Inferior parietal cortex (tissue), 1 donor: ENCODE measurements around the gene BRWD1.
"Not testable (repeated sequence)": the region's sequence is repeated elsewhere in the genome, so short reads cannot be mapped to it uniquely, and the experiment has no call there.

Experiments used
- DNase-seq: peaks from one replicate; pipeline ENCODE4 v3.0.0-alpha.2; 2016; ENCODE audit errors: extremely low spot score

Gene BRWD1

GRCh38 chr21:39282911-39283310, 30.5 kb downstream of the BRWD1 start:
- no peak for DNase-seq

- no peak for DNase-seq
Observed at GRCh38 chr21:39281853-39282252, 31.6 kb downstream of the BRWD1 start.

- no peak for DNase-seq
Observed at GRCh38 chr21:39281207-39281606, 32.2 kb downstream of the BRWD1 start.

- no peak for DNase-seq
Observed at GRCh38 chr21:39269620-39270019, 43.8 kb downstream of the BRWD1 start.

GRCh38 chr21:39265603-39266002, 47.8 kb downstream of the BRWD1 start:
- DNase-seq = no peak

DNA sequence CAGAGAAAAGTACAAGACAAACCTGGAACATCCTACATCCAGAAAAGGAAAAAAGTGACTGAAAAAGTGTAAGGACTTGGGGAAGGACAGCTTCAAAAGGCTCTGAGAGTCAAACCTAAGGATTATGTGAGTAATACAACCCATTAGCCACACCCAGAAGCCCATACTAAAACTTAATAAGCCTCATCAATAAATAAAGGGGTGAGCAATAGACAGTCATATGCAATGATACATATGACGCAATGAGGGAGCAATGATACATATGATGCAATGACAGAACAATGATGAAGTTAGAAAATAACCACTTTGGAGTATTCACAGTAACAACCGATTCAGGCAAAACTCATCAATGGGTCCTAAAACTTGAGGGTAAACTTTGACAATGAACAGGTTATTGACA, 50.1 kb downstream of the BRWD1 start:
- no peak for DNase-seq

GRCh38 chr21:39258207-39258606, 55.2 kb downstream of the BRWD1 start:
- DNase-seq = no peak

DNA sequence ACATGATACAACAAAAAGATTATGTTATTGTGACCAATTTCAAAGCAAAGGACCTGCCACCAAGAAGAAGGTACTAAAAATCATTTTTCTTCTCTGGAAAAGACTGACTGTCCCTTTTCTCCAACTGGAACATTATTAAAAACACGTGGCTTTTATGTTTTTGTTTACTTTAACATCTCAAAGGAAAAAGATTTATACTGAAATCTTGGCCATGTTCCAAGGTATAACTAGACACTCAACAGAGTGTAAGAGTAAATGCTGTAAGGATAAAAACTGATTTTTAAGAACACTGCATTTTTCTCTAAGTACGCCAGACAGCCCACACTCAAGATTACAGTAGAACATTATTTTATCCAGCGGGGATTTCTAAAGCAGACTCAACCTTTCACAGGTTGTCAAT, 62.1 kb downstream of the BRWD1 start:
- DNase-seq = no peak

DNA sequence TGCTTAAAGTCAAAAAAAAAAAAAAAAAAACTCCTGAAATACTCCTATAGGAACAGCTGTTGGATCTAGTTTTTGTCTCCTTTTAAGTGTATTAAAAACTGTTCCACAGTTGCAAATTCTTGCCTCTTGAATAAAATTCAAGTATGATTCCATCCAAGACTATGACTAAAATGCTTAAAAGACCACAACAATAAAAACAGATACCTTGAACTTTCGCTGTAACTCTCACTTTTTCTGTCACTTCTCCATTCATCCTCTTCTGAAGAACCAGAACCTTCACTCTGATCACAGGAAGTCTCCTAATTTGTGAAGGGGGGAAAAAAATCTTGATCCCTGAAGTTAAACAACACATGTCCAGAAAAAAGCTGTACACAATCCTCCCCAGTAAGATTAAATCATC, 75.2 kb downstream of the BRWD1 start:
- DNase-seq = no peak

DNA sequence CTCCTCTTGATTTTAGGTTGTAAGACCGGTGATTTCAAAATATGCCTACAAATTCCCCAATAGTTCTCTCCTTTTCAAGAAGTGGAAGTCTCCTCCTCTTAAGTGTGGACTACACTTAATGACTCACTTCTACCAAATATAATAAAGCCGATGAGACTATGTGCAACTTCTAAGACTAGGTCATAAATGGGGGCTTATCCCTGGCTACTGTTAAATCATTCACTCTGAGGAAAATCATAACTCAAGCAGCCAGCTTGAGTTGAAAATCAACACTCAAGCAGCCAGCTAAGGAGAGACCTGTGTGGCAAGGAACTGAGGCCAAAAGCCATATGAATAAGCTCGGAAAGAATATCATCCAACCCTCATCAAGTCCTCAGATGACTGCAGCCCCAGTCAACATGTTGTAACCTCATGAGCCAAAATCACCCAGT, 80.6 kb downstream of the BRWD1 start:
- no peak for DNase-seq

DNA sequence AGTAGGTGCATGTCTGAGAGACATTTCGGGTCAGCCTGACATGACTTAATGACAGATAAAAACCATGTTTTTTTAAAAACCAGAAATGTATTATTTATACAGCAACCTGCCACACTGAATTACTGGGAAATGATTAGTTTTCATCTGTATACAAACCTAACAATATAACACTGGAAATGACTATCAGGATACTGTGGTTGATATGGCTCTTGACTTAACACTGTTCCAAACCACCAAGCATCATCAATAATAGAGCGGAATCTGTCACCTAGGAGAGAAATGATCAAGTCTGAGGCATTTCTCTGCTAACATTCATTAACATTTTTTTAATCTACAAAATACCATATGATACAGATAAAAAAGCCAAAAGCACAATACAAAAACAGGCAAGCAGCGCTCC, 88.5 kb downstream of the BRWD1 start:
- DNase-seq = no peak

DNA sequence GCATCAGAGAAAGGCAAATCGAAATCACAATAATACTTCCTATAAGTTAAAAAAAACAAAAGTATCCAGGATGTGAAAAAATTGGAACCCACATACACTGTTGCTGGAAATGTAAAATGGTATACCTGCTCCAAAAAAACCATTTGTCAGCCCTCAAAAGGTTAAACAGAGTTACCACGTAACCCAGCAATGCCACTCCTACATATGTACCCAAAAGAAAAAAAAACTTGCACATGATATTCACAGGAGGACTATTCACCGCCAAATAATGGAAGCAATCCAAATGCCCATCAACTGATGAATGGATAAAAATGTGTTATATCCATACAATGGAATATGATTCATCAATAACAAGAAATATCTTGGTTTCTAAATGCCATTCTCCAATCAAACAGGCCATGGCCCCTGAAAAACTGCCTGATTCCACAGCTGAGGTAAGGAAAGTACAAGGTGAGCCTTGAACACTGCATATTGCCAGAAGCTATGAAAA, 91.4 kb downstream of the BRWD1 start:
- no peak for DNase-seq

GRCh38 chr21:39221282-39221996, 92.0 kb downstream of the BRWD1 start:
- DNase-seq = no peak

- not testable (repeated sequence) for DNase-seq
Observed at GRCh38 chr21:39220875-39221274, 92.6 kb downstream of the BRWD1 start.

GRCh38 chr21:39220150-39220549, 93.3 kb downstream of the BRWD1 start:
- no peak for DNase-seq

DNA sequence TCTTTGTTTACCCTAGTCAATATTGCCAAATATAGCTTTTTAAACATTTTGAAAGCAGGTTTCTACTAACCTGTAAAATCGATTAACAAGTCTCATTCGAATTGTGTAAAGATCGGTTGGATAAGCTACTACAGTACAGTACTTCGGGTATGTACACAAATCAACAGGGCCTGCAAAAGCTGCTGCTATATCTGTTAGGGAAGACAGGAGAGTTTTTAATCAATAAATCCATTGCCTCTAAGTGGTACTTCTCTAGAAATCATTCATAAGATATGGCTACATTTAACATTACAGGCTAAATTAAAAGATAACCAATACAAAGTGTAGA, 95.4 kb downstream of the BRWD1 start:
- DNase-seq = no peak

GRCh38 chr21:39217356-39218081, 95.9 kb downstream of the BRWD1 start:
- DNase-seq = no peak

GRCh38 chr21:39216290-39216689, 97.1 kb downstream of the BRWD1 start:
- DNase-seq = no peak

GRCh38 chr21:39215078-39215477, 98.4 kb downstream of the BRWD1 start:
- no peak for DNase-seq

- DNase-seq = no peak
Observed at GRCh38 chr21:39209334-39209688, 104.1 kb downstream of the BRWD1 start.

DNA sequence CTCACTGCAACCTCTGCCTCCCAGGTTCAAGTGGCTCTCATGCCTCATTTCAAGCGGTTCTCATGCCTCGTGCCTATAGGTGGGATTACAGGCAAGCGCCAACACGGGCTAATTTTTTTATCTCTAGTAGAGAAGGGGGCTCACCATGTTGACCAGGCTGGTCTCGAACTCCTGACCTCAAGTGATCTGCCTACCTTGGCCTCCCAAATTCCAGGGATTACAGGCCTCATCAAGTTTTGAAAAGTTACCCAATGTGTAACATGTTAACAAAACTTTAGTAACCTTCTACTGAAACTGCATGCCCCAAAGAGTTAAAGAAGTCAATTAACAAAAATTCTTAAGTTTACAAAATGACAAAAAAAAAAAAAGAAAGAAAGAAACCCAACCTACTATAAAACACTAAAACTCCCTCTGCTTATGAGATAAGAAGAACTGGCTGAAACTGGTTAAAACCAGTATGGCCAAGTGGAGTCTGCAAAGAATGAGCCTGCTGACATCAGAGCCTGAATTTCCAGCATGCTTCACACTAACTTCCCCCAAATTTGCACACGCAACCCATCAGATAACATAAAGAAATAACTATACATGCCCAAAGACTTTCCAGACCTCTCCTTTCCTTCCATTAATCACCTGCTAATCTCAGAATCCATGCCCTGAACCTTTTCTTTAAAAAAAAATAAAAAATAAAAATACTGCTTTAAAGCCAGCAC, 104.7 kb downstream of the BRWD1 start:
- DNase-seq = no peak

- DNase-seq = no peak
Observed at GRCh38 chr21:39204134-39204533, 109.3 kb downstream of the BRWD1 start.

DNA sequence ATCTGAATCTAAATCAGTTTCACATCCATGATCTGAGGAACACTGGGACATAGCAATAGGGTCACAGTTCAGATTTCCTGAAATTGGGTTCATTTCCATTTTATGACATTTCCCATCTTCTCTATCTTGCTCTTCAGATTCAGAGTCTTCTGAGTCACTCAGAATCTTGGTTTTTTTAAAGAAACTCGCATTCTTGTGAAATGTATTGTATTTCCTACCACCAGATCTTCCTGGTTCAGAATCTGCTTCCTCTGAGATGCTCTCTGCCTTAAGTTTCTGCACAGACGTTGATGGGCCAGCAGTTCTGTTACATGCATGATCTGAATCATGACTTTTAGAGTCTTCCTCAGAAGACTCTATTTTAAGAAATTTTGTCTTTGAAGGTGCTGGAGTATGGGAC, 114.6 kb downstream of the BRWD1 start:
- DNase-seq = no peak
